OCI-LY7 (cell line): ENCODE results near the gene ABCC4. TPM values are rescaled to one million over a fixed set of nuclear protein-coding genes. Genes with fewer than 3 reads are reported as not detected.

Experiments
- BruUV-seq: library from RNA; stranded (reverse); fragments of 400-500 nt; replicated peaks from 2 replicates; lab custom pipeline; 2021; lab: Mats Ljungman, UMichigan
- CTCF ChIA-PET: fragments of 300-600 bp; sonication (Branson Sonifier 250); formaldehyde crosslinking; loops from one replicate; lab custom pipeline; 2022; ENCODE audit warnings: antibody characterized with exemption; ENCODE audit not compliant: unreplicated experiment; lab: Charles Lee
- POLR2A ChIA-PET: fragments of 300-600 bp; sonication (Branson Sonifier 250); formaldehyde crosslinking; loops from one replicate; lab custom pipeline; 2022; ENCODE audit warnings: antibody characterized with exemption; lab: Charles Lee
- DNase-seq: peaks from one replicate; pipeline ENCODE4 v3.0.0-alpha.2; 2015; ENCODE audit warnings: low spot score
- H2AFZ ChIP-seq: fragments of 200-600 bp; sonication (generic), shearing (Covaris generic); 2 replicates; pipeline ENCODE4 v1.6.1; 2014; ENCODE audit warnings: mild to moderate bottlenecking, antibody characterized with exemption, low read length, moderate library complexity
- H3K27ac ChIP-seq: fragments of 200-600 bp; sonication (generic); 2 replicates; pipeline ENCODE4 v1.5.1; 2014; ENCODE audit warnings: mixed run types, low read depth, mild to moderate bottlenecking, moderate library complexity, low read length, inconsistent platforms; ENCODE audit not compliant: poor library complexity, severe bottlenecking
- H3K36me3 ChIP-seq: fragments of 200-600 bp; sonication (generic); 2 replicates; pipeline ENCODE4 v1.6.1; 2014; ENCODE audit warnings: mild to moderate bottlenecking, antibody characterized with exemption, low read length, moderate library complexity, mixed read lengths; ENCODE audit not compliant: insufficient read depth
- H3K4me1 ChIP-seq: fragments of 200-600 bp; sonication (generic); 2 replicates; pipeline ENCODE4 v1.5.1; 2014; ENCODE audit warnings: mild to moderate bottlenecking, low read length; ENCODE audit not compliant: insufficient read depth, poor library complexity, severe bottlenecking
- H3K4me2 ChIP-seq: fragments of 200-600 bp; sonication (generic); 2 replicates; pipeline ENCODE4 v1.6.1; 2014; ENCODE audit warnings: mild to moderate bottlenecking, low read length
- H3K4me3 ChIP-seq: fragments of 200-600 bp; sonication (generic); 2 replicates; pipeline ENCODE4 v1.5.1; 2014; ENCODE audit warnings: mild to moderate bottlenecking, low read depth, low read length; ENCODE audit not compliant: poor library complexity, severe bottlenecking
- H3K79me2 ChIP-seq: fragments of 200-600 bp; sonication (generic); 2 replicates; pipeline ENCODE4 v1.6.1; 2016; ENCODE audit warnings: low read depth, mild to moderate bottlenecking, low read length, moderate library complexity, mixed read lengths; ENCODE audit not compliant: insufficient read depth
- H3K9me2 ChIP-seq: fragments of 200-600 bp; sonication (generic); 2 replicates; pipeline ENCODE4 v1.6.1; 2016; ENCODE audit warnings: mild to moderate bottlenecking, low read length, mixed read lengths; ENCODE audit not compliant: insufficient read depth
- H3K9me3 ChIP-seq: fragments of 200-600 bp; sonication (generic); 2 replicates; pipeline ENCODE4 v1.6.1; 2014; ENCODE audit warnings: mild to moderate bottlenecking, mixed run types, low read length, mixed read lengths
- H4K20me1 ChIP-seq: fragments of 200-600 bp; sonication (generic); 2 replicates; pipeline ENCODE4 v1.6.1; 2014; ENCODE audit warnings: mild to moderate bottlenecking, antibody characterized with exemption, low read length, moderate library complexity, mixed read lengths; ENCODE audit not compliant: insufficient read depth
- EZH2phosphoT487 ChIP-seq: fragments of 200-600 bp; sonication (generic); IDR thresholded peaks from 2 replicates; pipeline ENCODE4 v1.6.1; 2018; ENCODE audit warnings: low read depth, borderline replicate concordance, mild to moderate bottlenecking, mixed run types, antibody characterized with exemption, low read length, moderate library complexity, mixed read lengths
- intact Hi-C: fragments of 100-400 bp; cut with micrococcal nuclease; formaldehyde crosslinking; loops from one replicate; pipeline ENCODE4 v1.10.0; 2022; ENCODE audit not compliant: unreplicated experiment
- total RNA-seq, 2 experiments: library from RNA; depleted of rRNA in 1 of 2; stranded (reverse); fragments of >200 nt in 1 of 2; shearing (Covaris generic) in 1 of 2; gene quantifications; 2 replicates each; pipeline ENCODE4 v1.2.3, GENCODE V29; 2014 to 2022
- TF ChIP-seq, protein P1 (sequence below): fragments of 200-600 bp; sonication (generic); conservative IDR thresholded peaks from 2 replicates; pipeline ENCODE4 v1.5.1; 2014; ENCODE audit warnings: mild to moderate bottlenecking, antibody characterized with exemption, low read length, moderate library complexity, mixed read lengths

Gene ABCC4
- total RNA-seq, 2 experiments from 2014 or later, result 7.3 to 7.8 TPM

DNA sequence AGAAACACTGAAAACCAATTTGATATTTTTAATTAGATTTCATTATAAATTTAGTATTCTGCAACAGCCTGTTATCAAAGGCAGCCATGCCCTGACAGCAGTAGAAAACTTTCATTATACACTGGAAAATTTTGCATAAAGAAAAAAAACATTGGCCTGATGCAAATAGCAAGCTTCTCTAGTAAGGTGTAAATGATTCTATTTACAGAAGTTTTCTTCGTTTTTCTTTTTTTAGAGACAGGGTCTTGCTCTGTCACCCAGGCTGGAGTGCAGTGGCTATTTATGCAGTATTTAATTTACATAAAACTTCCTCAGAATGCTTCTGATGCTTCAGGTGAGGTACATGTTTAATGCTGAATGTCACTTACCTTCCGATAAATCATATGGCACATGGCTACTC lies 67.0 kb downstream of the ABCC4 start:
- Histone ChIP-seq H3K4me1 (peaks cover 58% of the 10 kb centered on the region), H3K27ac (peak overlapping the region; percentile 59), H2AFZ (no peak overlapping the region), H3K36me3 (peaks cover 3% of the 10 kb centered on the region; the same call in 1 of the 2 replicates), H3K79me2 (peaks cover 6% of the 10 kb centered on the region; the same call in 1 of the 2 replicates), H3K4me2 (peak overlapping the region; percentile 62), H3K4me3 (peak overlapping the region; percentile 35), H3K9me2 (no peaks in the 10 kb centered on the region), H3K9me3 (no peaks in the 10 kb centered on the region), H4K20me1 (no peaks in the 10 kb centered on the region)
- peak; percentile 62 for DNase-seq
- TF ChIP-seq, protein P1, sequence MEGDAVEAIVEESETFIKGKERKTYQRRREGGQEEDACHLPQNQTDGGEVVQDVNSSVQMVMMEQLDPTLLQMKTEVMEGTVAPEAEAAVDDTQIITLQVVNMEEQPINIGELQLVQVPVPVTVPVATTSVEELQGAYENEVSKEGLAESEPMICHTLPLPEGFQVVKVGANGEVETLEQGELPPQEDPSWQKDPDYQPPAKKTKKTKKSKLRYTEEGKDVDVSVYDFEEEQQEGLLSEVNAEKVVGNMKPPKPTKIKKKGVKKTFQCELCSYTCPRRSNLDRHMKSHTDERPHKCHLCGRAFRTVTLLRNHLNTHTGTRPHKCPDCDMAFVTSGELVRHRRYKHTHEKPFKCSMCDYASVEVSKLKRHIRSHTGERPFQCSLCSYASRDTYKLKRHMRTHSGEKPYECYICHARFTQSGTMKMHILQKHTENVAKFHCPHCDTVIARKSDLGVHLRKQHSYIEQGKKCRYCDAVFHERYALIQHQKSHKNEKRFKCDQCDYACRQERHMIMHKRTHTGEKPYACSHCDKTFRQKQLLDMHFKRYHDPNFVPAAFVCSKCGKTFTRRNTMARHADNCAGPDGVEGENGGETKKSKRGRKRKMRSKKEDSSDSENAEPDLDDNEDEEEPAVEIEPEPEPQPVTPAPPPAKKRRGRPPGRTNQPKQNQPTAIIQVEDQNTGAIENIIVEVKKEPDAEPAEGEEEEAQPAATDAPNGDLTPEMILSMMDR, result no peak
- TF ChIP-seq EZH2phosphoT487, result no peak
- POLR2A ChIA-PET, result no interaction called here
- no TSS peak for BruUV-seq
- CTCF ChIA-PET, result no interaction called here
- intact Hi-C loops, result no loop called here

DNA sequence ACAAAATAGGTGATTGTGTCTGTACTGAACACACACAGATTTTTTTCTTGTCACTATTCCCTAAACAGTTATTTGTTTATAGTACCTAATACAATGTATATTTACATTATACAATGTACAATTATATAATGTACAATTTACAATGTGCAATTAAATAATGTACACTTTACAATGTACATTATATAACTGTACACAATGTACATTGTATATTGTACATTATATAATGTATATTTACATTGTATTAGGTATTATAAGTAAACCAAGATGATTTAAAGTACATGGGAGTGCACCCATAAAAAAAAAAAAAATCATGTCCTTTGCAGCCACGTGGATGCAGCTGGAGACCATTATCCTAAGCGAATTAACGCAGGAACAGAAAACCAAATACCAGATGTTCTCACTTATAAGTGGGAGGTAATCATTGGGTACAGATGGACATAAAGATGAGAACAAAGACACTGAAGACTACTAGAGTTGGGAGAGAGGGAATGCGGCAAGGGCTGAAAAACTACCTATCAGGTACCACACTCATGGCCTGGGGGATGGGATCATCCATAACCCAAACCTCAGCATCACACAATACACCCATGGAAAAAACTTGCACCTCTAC lies 68.1 kb downstream of the ABCC4 start:
- CTCF ChIA-PET, result no interaction called here

DNA sequence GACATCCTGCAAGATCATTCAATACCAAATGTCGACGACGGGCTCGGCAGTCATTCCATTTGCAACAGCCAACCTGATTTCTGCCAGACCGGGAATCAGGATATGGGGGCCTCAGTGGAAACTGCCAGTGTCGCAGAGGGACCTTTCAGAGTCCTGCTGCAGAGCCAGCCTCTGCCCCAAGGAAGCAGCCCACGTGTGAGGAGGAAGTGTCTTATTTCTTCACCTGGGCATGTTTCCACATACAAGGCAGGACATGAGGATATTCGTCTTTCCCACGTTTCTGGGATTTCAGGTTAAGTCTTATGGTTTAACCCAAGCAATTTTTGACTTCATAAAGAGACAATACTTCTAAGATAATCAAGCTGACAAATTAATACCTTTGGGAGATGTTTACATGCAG lies 69.9 kb downstream of the ABCC4 start:
- Histone ChIP-seq H3K9me2 (no peaks in the 10 kb centered on the region), H3K4me3 (no peak overlapping the region), H3K27ac (no peak overlapping the region), H2AFZ (no peak overlapping the region), H3K9me3 (no peaks in the 10 kb centered on the region), H3K4me2 (no peak overlapping the region), H4K20me1 (no peaks in the 10 kb centered on the region), H3K79me2 (no peaks in the 10 kb centered on the region), H3K4me1 (peaks cover 60% of the 10 kb centered on the region), H3K36me3 (peaks cover 3% of the 10 kb centered on the region; the same call in 1 of the 2 replicates)
- CTCF ChIA-PET, result no interaction called here
- no peak for DNase-seq
- POLR2A ChIA-PET, result no interaction called here
- no peak for TF ChIP-seq EZH2phosphoT487
- TF ChIP-seq, protein P1, result no peak
- intact Hi-C loops, result no loop called here
- BruUV-seq, result no TSS peak

More for the DNA sequence above, 68.1 kb downstream of the ABCC4 start:
- Histone ChIP-seq H3K27ac (peak overlapping the region; percentile 59), H3K4me3 (no peak overlapping the region), H3K79me2 (no peaks in the 10 kb centered on the region), H3K9me2 (no peaks in the 10 kb centered on the region), H3K9me3 (no peaks in the 10 kb centered on the region), H2AFZ (no peak overlapping the region), H3K4me2 (no peak overlapping the region), H3K36me3 (peaks cover 3% of the 10 kb centered on the region; the same call in 1 of the 2 replicates), H3K4me1 (peaks cover 50% of the 10 kb centered on the region), H4K20me1 (no peaks in the 10 kb centered on the region)
- no peak for DNase-seq
- TF ChIP-seq EZH2phosphoT487, result no peak
- TF ChIP-seq, protein P1, result no peak
- POLR2A ChIA-PET, result no interaction called here
- intact Hi-C loops, result no loop called here
- BruUV-seq, result no TSS peak
